SU-DHL-6 (cell line): ENCODE measurements around the gene GCNT1.

Experiments used
- EZH2phosphoT487 ChIP-seq: fragments of 200-600 bp; sonication (generic), shearing (Covaris generic); conservative IDR thresholded peaks from 2 replicates; pipeline ENCODE4 v1.6.1; 2018; ENCODE audit warnings: mild to moderate bottlenecking, antibody characterized with exemption, low read length, moderate library complexity, mixed read lengths
- TF ChIP-seq, protein P1 (sequence below): fragments of 200-600 bp; sonication (generic); IDR thresholded peaks from one replicate; pipeline ENCODE4 v1.5.1; 2017; ENCODE audit warnings: antibody characterized with exemption, mild to moderate bottlenecking, low read length, moderate library complexity; ENCODE audit not compliant: insufficient read depth, poor library complexity, severe bottlenecking

GRCh38 chr9:76516871-76517270 lies 57.9 kb downstream of the GCNT1 start:
- TF ChIP-seq, protein P1, sequence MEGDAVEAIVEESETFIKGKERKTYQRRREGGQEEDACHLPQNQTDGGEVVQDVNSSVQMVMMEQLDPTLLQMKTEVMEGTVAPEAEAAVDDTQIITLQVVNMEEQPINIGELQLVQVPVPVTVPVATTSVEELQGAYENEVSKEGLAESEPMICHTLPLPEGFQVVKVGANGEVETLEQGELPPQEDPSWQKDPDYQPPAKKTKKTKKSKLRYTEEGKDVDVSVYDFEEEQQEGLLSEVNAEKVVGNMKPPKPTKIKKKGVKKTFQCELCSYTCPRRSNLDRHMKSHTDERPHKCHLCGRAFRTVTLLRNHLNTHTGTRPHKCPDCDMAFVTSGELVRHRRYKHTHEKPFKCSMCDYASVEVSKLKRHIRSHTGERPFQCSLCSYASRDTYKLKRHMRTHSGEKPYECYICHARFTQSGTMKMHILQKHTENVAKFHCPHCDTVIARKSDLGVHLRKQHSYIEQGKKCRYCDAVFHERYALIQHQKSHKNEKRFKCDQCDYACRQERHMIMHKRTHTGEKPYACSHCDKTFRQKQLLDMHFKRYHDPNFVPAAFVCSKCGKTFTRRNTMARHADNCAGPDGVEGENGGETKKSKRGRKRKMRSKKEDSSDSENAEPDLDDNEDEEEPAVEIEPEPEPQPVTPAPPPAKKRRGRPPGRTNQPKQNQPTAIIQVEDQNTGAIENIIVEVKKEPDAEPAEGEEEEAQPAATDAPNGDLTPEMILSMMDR, result no peak
- TF ChIP-seq EZH2phosphoT487, result no peak
